ENCODE data around the gene GPC3.

- TF ChIP-seq, protein P1, sequence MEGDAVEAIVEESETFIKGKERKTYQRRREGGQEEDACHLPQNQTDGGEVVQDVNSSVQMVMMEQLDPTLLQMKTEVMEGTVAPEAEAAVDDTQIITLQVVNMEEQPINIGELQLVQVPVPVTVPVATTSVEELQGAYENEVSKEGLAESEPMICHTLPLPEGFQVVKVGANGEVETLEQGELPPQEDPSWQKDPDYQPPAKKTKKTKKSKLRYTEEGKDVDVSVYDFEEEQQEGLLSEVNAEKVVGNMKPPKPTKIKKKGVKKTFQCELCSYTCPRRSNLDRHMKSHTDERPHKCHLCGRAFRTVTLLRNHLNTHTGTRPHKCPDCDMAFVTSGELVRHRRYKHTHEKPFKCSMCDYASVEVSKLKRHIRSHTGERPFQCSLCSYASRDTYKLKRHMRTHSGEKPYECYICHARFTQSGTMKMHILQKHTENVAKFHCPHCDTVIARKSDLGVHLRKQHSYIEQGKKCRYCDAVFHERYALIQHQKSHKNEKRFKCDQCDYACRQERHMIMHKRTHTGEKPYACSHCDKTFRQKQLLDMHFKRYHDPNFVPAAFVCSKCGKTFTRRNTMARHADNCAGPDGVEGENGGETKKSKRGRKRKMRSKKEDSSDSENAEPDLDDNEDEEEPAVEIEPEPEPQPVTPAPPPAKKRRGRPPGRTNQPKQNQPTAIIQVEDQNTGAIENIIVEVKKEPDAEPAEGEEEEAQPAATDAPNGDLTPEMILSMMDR (IDR thresholded peaks at IDR 0.05), result no peak
- TF ChIP-seq USF2 (CRISPR knock-in tag; IDR thresholded peaks at IDR 0.05), result no peak
These were observed at the start of gene GPC3 for GRCh38 chrX:133985164-133985966.
